KMS-11 (cell line): Measurements from ENCODE around the gene ERICH4.

Source experiments
- H2AFZ ChIP-seq: fragments of 200-600 bp; sonication (generic); 2 replicates; pipeline ENCODE4 v1.6.1; 2016; ENCODE audit warnings: antibody characterized with exemption, mixed run types, low read depth
- H3K27ac ChIP-seq: fragments of 200-600 bp; sonication (generic); 2 replicates; pipeline ENCODE4 v1.6.1; 2016; ENCODE audit warnings: mild to moderate bottlenecking, mixed run types
- H3K27me3 ChIP-seq: fragments of 200-600 bp; sonication (generic); 2 replicates; pipeline ENCODE4 v1.6.1; 2017; ENCODE audit warnings: mild to moderate bottlenecking, low read depth, mixed run types, moderate library complexity; ENCODE audit not compliant: insufficient read depth
- H3K36me3 ChIP-seq: fragments of 200-600 bp; sonication (generic); 2 replicates; pipeline ENCODE4 v1.6.1; 2017; ENCODE audit warnings: mild to moderate bottlenecking, mixed run types; ENCODE audit not compliant: insufficient read depth
- H3K4me1 ChIP-seq: fragments of 200-600 bp; sonication (generic); 2 replicates; pipeline ENCODE4 v1.6.1; 2016; ENCODE audit warnings: mild to moderate bottlenecking, low read depth, mixed run types; ENCODE audit not compliant: poor library complexity, severe bottlenecking
- H3K4me2 ChIP-seq: fragments of 200-600 bp; sonication (generic); 2 replicates; pipeline ENCODE4 v1.7.0; 2016; ENCODE audit warnings: mild to moderate bottlenecking, mixed run types
- H3K4me3 ChIP-seq: fragments of 200-600 bp; sonication (generic); IDR thresholded peaks from 2 replicates; pipeline ENCODE4 v1.6.1; 2017; ENCODE audit warnings: low read depth, low read length, mixed read lengths; ENCODE audit not compliant: insufficient read depth
- H3K79me2 ChIP-seq: fragments of 200-600 bp; sonication (generic); 2 replicates; pipeline ENCODE4 v1.6.1; 2016; ENCODE audit warnings: low read depth, mixed run types; ENCODE audit not compliant: insufficient read depth
- H3K9ac ChIP-seq: fragments of 200-600 bp; sonication (generic); 2 replicates; pipeline ENCODE4 v1.6.1; 2016; ENCODE audit warnings: mild to moderate bottlenecking, mixed run types
- H4K20me1 ChIP-seq: fragments of 200-600 bp; sonication (generic); 2 replicates; pipeline ENCODE4 v1.6.1; 2016; ENCODE audit warnings: mild to moderate bottlenecking, mixed run types; ENCODE audit not compliant: insufficient read depth
- CTCF ChIP-seq: fragments of 200-600 bp; sonication (generic); conservative IDR thresholded peaks from 2 replicates; pipeline ENCODE4 v1.6.1; 2017; ENCODE audit warnings: low read depth, mild to moderate bottlenecking, antibody characterized with exemption, low read length, moderate library complexity, mixed read lengths

The ERICH4 gene

GRCh38 chr19:41426116-41426841, 16.7 kb upstream of the ERICH4 start:
- Histone ChIP-seq H4K20me1 (no peaks in the 10 kb centered on the region), H3K4me3 (no peak overlapping the region), H3K79me2 (no peaks in the 10 kb centered on the region), H2AFZ (no peak overlapping the region), H3K4me1 (no peaks in the 10 kb centered on the region), H3K36me3 (no peaks in the 10 kb centered on the region; the same call in 1 of the 2 replicates), H3K27ac (no peak overlapping the region), H3K9ac (no peak overlapping the region), H3K4me2 (no peak overlapping the region), H3K27me3 (no peaks in the 10 kb centered on the region)
- TF ChIP-seq CTCF: no peak

GRCh38 chr19:41426952-41427646, 15.9 kb upstream of the ERICH4 start, which contains the start of gene B3GNT8:
Gene B3GNT8 (minus strand): TSS chr19:41427374. CDS start chr19:41426778, 596 bp downstream.
- Histone ChIP-seq H3K4me1 (no peaks in the 10 kb centered on the region), H3K27ac (no peak within 1 kb of the TSS), H3K9ac (no peak within 1 kb of the TSS), H3K4me2 (peak within 1 kb of the TSS; percentile 29; the same call in 1 of the 2 replicates), H3K27me3 (no peaks in the 10 kb centered on the region), H3K36me3 (no peaks in the 10 kb centered on the region; the same call in 1 of the 2 replicates), H4K20me1 (no peaks in the 10 kb centered on the region), H3K79me2 (no peaks in the 10 kb centered on the region), H2AFZ (no peak within 1 kb of the TSS), H3K4me3 (no peak within 1 kb of the TSS)
- no peak for TF ChIP-seq CTCF

GRCh38 chr19:41427647-41428480, 15.1 kb upstream of the ERICH4 start:
- Histone ChIP-seq H3K4me1 (no peaks in the 10 kb centered on the region), H3K27me3 (no peaks in the 10 kb centered on the region), H3K4me3 (no peak overlapping the region), H3K9ac (no peak overlapping the region), H3K27ac (no peak overlapping the region), H3K79me2 (no peaks in the 10 kb centered on the region), H3K36me3 (no peaks in the 10 kb centered on the region), H3K4me2 (no peak overlapping the region; the same call in 1 of the 2 replicates), H4K20me1 (no peaks in the 10 kb centered on the region), H2AFZ (no peak overlapping the region)
- no peak for TF ChIP-seq CTCF

- Histone ChIP-seq H3K4me3 (no peak overlapping the region), H4K20me1 (no peaks in the 10 kb centered on the region), H3K79me2 (no peaks in the 10 kb centered on the region), H3K27me3 (no peaks in the 10 kb centered on the region), H2AFZ (no peak overlapping the region), H3K9ac (no peak overlapping the region), H3K36me3 (no peaks in the 10 kb centered on the region), H3K4me2 (no peak overlapping the region), H3K4me1 (no peaks in the 10 kb centered on the region), H3K27ac (no peak overlapping the region)
- TF ChIP-seq CTCF: no peak
Observed at GRCh38 chr19:41428481-41428859, 14.5 kb upstream of the ERICH4 start.
